Measurements from ENCODE around the gene YPEL1. TPM values are rescaled to one million over a fixed set of nuclear protein-coding genes. Genes with fewer than 3 reads are reported as not detected.
A peak's percentile ranks its signal among the peaks of the same experiment; 100 is the strongest.

Gene YPEL1
- total RNA-seq, 1 donor from 2014 or later: 32.2 TPM

DNA sequence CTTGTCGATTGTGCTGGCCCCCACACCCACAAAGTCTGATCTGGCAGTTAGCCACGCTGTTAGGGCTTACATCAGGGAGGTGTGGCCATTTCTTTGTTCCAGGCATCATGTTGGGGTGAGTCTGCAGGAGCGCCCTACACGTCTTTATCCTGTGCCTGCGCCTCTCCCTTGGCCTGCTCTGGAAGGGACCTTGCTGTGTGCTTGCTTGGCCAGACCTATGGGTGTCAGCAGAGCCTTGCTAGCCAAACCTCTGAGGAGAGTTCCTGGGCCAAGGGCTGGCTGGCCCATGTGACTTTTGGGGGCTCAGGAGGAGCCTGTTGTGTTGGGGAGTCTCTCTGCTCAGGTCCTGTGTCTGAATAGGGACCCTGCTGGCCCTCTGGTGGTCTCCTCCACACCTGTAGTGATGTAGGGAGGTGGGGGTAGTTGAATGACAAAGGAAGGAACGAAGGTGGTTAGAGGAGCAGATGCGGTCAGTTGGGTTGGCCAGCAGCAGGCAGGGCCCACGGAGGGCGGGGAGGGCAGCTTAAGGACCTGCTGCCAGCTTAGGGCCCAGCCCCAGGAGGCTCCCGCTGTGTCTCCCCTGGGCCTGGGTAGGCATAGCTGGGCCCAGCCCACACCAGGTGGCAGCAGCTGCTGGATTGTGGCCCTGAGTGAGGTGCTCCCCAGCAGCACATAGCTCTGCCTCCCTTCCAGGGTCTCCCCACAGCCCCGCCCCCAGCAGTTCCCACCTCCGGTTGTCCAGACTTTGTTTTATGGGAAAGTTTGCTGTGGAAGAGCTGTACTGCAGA lies 61.9 kb downstream of the YPEL1 start:
- Histone ChIP-seq H3F3A (ENCODE audit: low read depth) (no peaks in the 10 kb centered on the region), H3K4me1 (no peaks in the 10 kb centered on the region), H3K4me3 (no peak overlapping the region), H3K4me2 (no peak overlapping the region), H3K27me3 (no peaks in the 10 kb centered on the region), H3K36me3 (no peaks in the 10 kb centered on the region), H4K20me1 (ENCODE audit: low read depth) (no peaks in the 10 kb centered on the region), H3K27ac (no peak overlapping the region), H2AFZ (replicated peaks) (no peak overlapping the region), H3K79me2 (ENCODE audit: low read depth) (no peaks in the 10 kb centered on the region), H3K9me3 (ENCODE audit: low read depth) (no peaks in the 10 kb centered on the region), H3K9ac (no peak overlapping the region)
- Mint-ChIP-seq H3K4me3 (no peak overlapping the region), H3K4me1 (no peaks in the 10 kb centered on the region), H3K27ac (no peak overlapping the region), H3K36me3 (peaks cover 18% of the 10 kb centered on the region), H3K27me3 (ENCODE audit: insufficient read depth, low read depth) (no peaks in the 10 kb centered on the region), H3K9me3 (no peaks in the 10 kb centered on the region)
- no peak for DNase-seq (ENCODE audit: low spot score)
- no peak for TF ChIP-seq EZH2phosphoT487 (IDR thresholded peaks at IDR 0.05)
- no peak for TF ChIP-seq EZH2 (IDR thresholded peaks at IDR 0.05)
- TF ChIP-seq CTCF (IDR thresholded peaks at IDR 0.05): no peak

GRCh38 chr22:21672107-21672629 lies 63.4 kb downstream of the YPEL1 start:
- Histone ChIP-seq H3K4me1 (no peaks in the 10 kb centered on the region), H3K4me2 (no peak overlapping the region), H3F3A (ENCODE audit: low read depth) (no peaks in the 10 kb centered on the region), H3K27me3 (no peaks in the 10 kb centered on the region), H3K36me3 (no peaks in the 10 kb centered on the region), H3K79me2 (ENCODE audit: low read depth) (peaks cover 9% of the 10 kb centered on the region), H3K9me3 (ENCODE audit: low read depth) (no peaks in the 10 kb centered on the region), H3K9ac (no peak overlapping the region), H3K27ac (no peak overlapping the region), H2AFZ (replicated peaks) (no peak overlapping the region), H3K4me3 (no peak overlapping the region), H4K20me1 (ENCODE audit: low read depth) (no peaks in the 10 kb centered on the region)
- Mint-ChIP-seq H3K9me3 (no peaks in the 10 kb centered on the region), H3K27ac (no peak overlapping the region), H3K36me3 (peaks cover 14% of the 10 kb centered on the region), H3K4me3 (no peak overlapping the region), H3K4me1 (peaks cover 3% of the 10 kb centered on the region), H3K27me3 (ENCODE audit: insufficient read depth, low read depth) (no peaks in the 10 kb centered on the region)
- no peak for DNase-seq (ENCODE audit: low spot score)
- TF ChIP-seq CTCF (IDR thresholded peaks at IDR 0.05) (no peak), EZH2phosphoT487 (IDR thresholded peaks at IDR 0.05) (no peak), EZH2 (IDR thresholded peaks at IDR 0.05) (no peak)

DNA sequence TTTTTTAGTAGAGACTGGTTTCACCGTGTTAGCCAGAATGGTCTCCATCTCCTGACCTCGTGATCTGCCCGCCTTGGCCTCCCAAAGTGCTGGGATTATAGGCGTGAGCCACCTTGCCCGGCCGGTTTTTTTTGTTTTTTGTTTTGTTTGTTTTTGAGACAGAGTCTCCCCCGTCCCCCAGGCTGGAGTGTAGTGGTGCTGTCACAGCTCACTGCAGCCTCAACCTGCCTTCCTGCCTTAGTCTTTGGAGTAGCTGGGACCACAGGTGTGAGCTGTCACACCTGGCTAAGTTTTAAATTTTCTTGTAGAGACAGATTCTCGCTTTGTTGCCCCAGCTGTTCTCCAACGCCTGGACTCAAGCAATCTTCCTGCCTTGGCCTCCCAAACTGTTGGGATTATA lies 66.6 kb downstream of the YPEL1 start:
- Histone ChIP-seq H3K27ac (no peak overlapping the region), H2AFZ (replicated peaks) (no peak overlapping the region), H3K4me1 (peaks cover 4% of the 10 kb centered on the region), H3K4me2 (no peak overlapping the region), H3K27me3 (no peaks in the 10 kb centered on the region), H4K20me1 (ENCODE audit: low read depth) (no peaks in the 10 kb centered on the region), H3K36me3 (no peaks in the 10 kb centered on the region), H3K4me3 (no peak overlapping the region), H3K79me2 (ENCODE audit: low read depth) (peaks cover 14% of the 10 kb centered on the region), H3K9ac (no peak overlapping the region), H3F3A (ENCODE audit: low read depth) (peaks cover 10% of the 10 kb centered on the region), H3K9me3 (ENCODE audit: low read depth) (no peaks in the 10 kb centered on the region)
- Mint-ChIP-seq H3K27ac (no peak overlapping the region), H3K36me3 (peaks cover 2% of the 10 kb centered on the region), H3K9me3 (peaks cover 4% of the 10 kb centered on the region), H3K4me1 (peaks cover 13% of the 10 kb centered on the region), H3K4me3 (peak overlapping the region; percentile 40), H3K27me3 (ENCODE audit: insufficient read depth, low read depth) (peaks cover 8% of the 10 kb centered on the region)
- TF ChIP-seq CTCF (IDR thresholded peaks at IDR 0.05) (no peak), EZH2 (IDR thresholded peaks at IDR 0.05) (no peak), EZH2phosphoT487 (IDR thresholded peaks at IDR 0.05) (no peak)
- no peak for DNase-seq (ENCODE audit: low spot score)

Measured in neural progenitor cell (in vitro differentiated cells).